Endothelial cell of umbilical vein (primary cell): ENCODE measurements around the gene HTR2B. TPM values are rescaled to one million over a fixed set of nuclear protein-coding genes. Genes with fewer than 3 reads are reported as not detected.

ENCODE experiments used
- BruUV-seq: library from RNA; stranded (reverse); fragments of 400-500 nt; replicated peaks from 2 replicates; lab custom pipeline; 2021; lab: Mats Ljungman, UMichigan
- CTCF ChIA-PET: fragments of 300-600, 350-600 bp; sonication (Branson Sonifier 250); formaldehyde crosslinking; loops from one replicate; lab custom pipeline; 2021; ENCODE audit warnings: antibody characterized with exemption, inconsistent platforms; lab: Charles Lee
- POLR2A ChIA-PET: fragments of 300-600, 350-600 bp; sonication (Branson Sonifier 250); formaldehyde crosslinking; loops from one replicate; lab custom pipeline; 2021; ENCODE audit warnings: antibody characterized with exemption, inconsistent platforms; lab: Charles Lee
- DNase-seq: peaks from one replicate; pipeline ENCODE4 v3.0.0-alpha.2; 2011; ENCODE audit warnings: low read depth, low spot score
- FAIRE-seq: peaks from 2 replicates; lab custom pipeline; 2011; peaks lifted over from hg19 to GRCh38; lab: Jason Lieb, UNC
- H2AFZ ChIP-seq: 2 replicates; pipeline ENCODE4 v1.6.0; 2012; ENCODE audit warnings: low read depth, low read length, control low read depth, inconsistent platforms
- H3K27ac ChIP-seq: 2 replicates; pipeline ENCODE4 v1.5.1; 2011; ENCODE audit warnings: low read depth, mild to moderate bottlenecking, control low read depth, low read length, moderate library complexity; ENCODE audit not compliant: insufficient read depth
- H3K27me3 ChIP-seq, 2 experiments: 2 replicates each; pipeline versions ENCODE4 v1.6.0 to v1.6.1; 2011; ENCODE audit warnings: low read length in 2 of 2, mixed read lengths in 1 of 2; ENCODE audit not compliant: control insufficient read depth in 2 of 2, insufficient read depth in 2 of 2
- H3K36me3 ChIP-seq, 2 experiments: 2 replicates in 1 of 2; 3 replicates in 1 of 2; pipeline ENCODE4 v1.5.1; 2011; ENCODE audit warnings: low read length in 2 of 2, mild to moderate bottlenecking in 1 of 2, moderate library complexity in 1 of 2; ENCODE audit not compliant: control insufficient read depth in 2 of 2, insufficient read depth in 2 of 2; ENCODE audit errors: extremely low read depth in 1 of 2
- H3K4me1 ChIP-seq: 3 replicates; pipeline ENCODE4 v1.5.1; 2011; ENCODE audit warnings: mild to moderate bottlenecking, low read length; ENCODE audit not compliant: control insufficient read depth, insufficient read depth; ENCODE audit errors: extremely low read depth
- H3K4me2 ChIP-seq: 2 replicates; pipeline ENCODE4 v1.6.1; 2011; ENCODE audit warnings: low read length, control low read depth, mixed read lengths; ENCODE audit not compliant: insufficient read depth
- H3K4me3 ChIP-seq, 3 experiments: fragments of 200-600 bp in 1 of 3; sonication (generic), shearing (Covaris generic) in 1 of 3; replicated peaks in 1 of 3; 2 replicates each; pipeline ENCODE4 v1.5.1; 2011 to 2016; ENCODE audit warnings: control low read depth in 3 of 3, low read length in 3 of 3, mild to moderate bottlenecking in 2 of 3, inconsistent platforms in 1 of 3, low read depth in 1 of 3, moderate library complexity in 1 of 3; ENCODE audit not compliant: insufficient read depth in 1 of 3
- H3K79me2 ChIP-seq: 2 replicates; pipeline ENCODE4 v1.6.0; 2012; ENCODE audit warnings: low read length, inconsistent platforms; ENCODE audit not compliant: control insufficient read depth, insufficient read depth
- H3K9ac ChIP-seq: replicated peaks from 2 replicates; pipeline ENCODE3; 2011; ENCODE audit warnings: low read length, control low read depth; ENCODE audit not compliant: insufficient read depth; ENCODE audit errors: extremely low read depth
- H3K9me1 ChIP-seq: replicated peaks from 3 replicates; pipeline ENCODE4 v1.6.0; 2011; ENCODE audit warnings: mild to moderate bottlenecking, low read length; ENCODE audit not compliant: control insufficient read depth, insufficient read depth; ENCODE audit errors: extremely low read depth
- H3K9me3 ChIP-seq: replicated peaks from 2 replicates; pipeline ENCODE4 v1.5.1; 2012; ENCODE audit warnings: low read length, inconsistent platforms; ENCODE audit not compliant: control insufficient read depth, insufficient read depth
- H4K20me1 ChIP-seq: replicated peaks from 2 replicates; pipeline ENCODE3; 2011; ENCODE audit warnings: mild to moderate bottlenecking, low read length; ENCODE audit not compliant: control insufficient read depth, insufficient read depth; ENCODE audit errors: extremely low read depth
- EZH2 ChIP-seq: IDR thresholded peaks from 2 replicates; pipeline ENCODE4 v1.6.1; 2012; ENCODE audit warnings: borderline replicate concordance, low read depth, mild to moderate bottlenecking, moderate library complexity, low read length, inconsistent platforms; ENCODE audit not compliant: severe bottlenecking
- FOS ChIP-seq: IDR thresholded peaks from 2 replicates; pipeline ENCODE4 v1.6.1; 2011; ENCODE audit warnings: mild to moderate bottlenecking, low read length, moderate library complexity, borderline replicate concordance; ENCODE audit not compliant: insufficient read depth
- GATA2 ChIP-seq: IDR thresholded peaks from 2 replicates; pipeline ENCODE4 v1.7.0; 2011; ENCODE audit warnings: low read depth, mild to moderate bottlenecking, moderate library complexity, mixed read lengths, low read length; ENCODE audit not compliant: insufficient read length, insufficient read depth
- JUN ChIP-seq: IDR thresholded peaks from 2 replicates; pipeline ENCODE4 v1.6.1; 2011; ENCODE audit warnings: borderline replicate concordance, low read depth; ENCODE audit not compliant: insufficient read length, insufficient read depth
- MYC ChIP-seq: IDR thresholded peaks from one replicate; pipeline ENCODE4 v1.6.1; 2011; ENCODE audit warnings: mild to moderate bottlenecking, low read depth, low read length
- POLR2A ChIP-seq: IDR thresholded peaks from 2 replicates; pipeline ENCODE4 v1.6.1; 2012; ENCODE audit warnings: low read depth, mild to moderate bottlenecking, control low read depth, low read length
- POLR2AphosphoS5 ChIP-seq: IDR thresholded peaks from 2 replicates; pipeline ENCODE4 v1.6.1; 2012; ENCODE audit warnings: low read depth, mild to moderate bottlenecking, control low read depth, low read length, moderate library complexity; ENCODE audit not compliant: insufficient read depth
- dilution Hi-C: fragments of 300-500 bp; cut with MboI; formaldehyde crosslinking; loops from one replicate; pipeline ENCODE4 v1.15.0; 2019; ENCODE audit warnings: low sequenced_read_pairs; ENCODE audit not compliant: extremely low pct_ligation_motif_present
- intact Hi-C: fragments of 100-400 bp; cut with micrococcal nuclease; formaldehyde crosslinking; loops from one replicate; pipeline ENCODE4 v1.10.0; 2022
- polyA plus RNA-seq, 4 experiments: library from polyadenylated mRNA; depleted of rRNA in 3 of 4; stranded (reverse) in 3 of 4; unstranded in 1 of 4; fragments of >200 nt; gene quantifications; 2 replicates each; pipeline versions ENCODE4 v1.2.1 to v1.2.3, GENCODE V29; 2011 to 2012; ENCODE audit warnings: missing spikeins in 1 of 4
- total RNA-seq: library from RNA; stranded (reverse); gene quantifications from 2 replicates; pipeline ENCODE4 v1.2.3, GENCODE V29; 2021
- TF ChIP-seq, protein P1 (sequence below), 2 donors: IDR thresholded peaks; 1 replicate in 1 of 2; 2 replicates in 1 of 2; pipeline ENCODE4 v1.5.1; 2011; ENCODE audit warnings: low read length in 2 of 2, mild to moderate bottlenecking in 2 of 2, moderate library complexity in 2 of 2, control low read depth in 1 of 2, inconsistent platforms in 1 of 2, low read depth in 1 of 2; ENCODE audit not compliant: insufficient read depth in 1 of 2; ENCODE audit errors: extremely low read depth in 1 of 2
- TF ChIP-seq, protein P2 (sequence below): IDR thresholded peaks from 2 replicates; pipeline ENCODE4 v1.6.1; 2011; ENCODE audit not compliant: insufficient read depth, insufficient read length

Gene HTR2B
- total and polyA plus RNA-seq, 2 donors (not counting 3 experiments of a cell fraction or from before 2014, with no cell fraction given) = 0.88 to 0.93 TPM

DNA sequence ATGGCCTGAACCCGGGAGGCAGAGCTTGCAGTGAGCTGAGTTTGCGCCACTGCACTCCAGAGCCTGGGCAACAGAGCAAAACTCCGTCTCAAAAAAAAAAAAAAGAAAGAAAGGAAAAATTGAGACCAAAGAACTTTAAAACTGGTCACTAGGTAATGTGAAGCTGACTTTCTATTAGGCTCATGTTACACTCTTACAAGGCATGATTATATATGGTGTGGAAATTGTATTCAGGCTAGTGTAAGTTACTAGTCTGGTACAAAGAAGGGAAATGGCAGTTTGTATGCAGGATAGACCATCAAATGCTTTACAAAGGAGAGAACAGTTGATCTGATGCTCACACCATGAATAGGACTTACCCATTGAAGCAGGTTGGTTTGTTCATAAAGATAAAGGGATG is 38.2 kb upstream of the HTR2B start:
- H3K27ac ChIP-seq = peak overlapping the region; percentile 86
- ChIA-PET POLR2A (no interaction called here), CTCF (interaction anchor here (1.3 kb wide), 2 partner anchors 31 to 52 kb away, joined by 4 to 8 read pairs; no protein-coding TSS in a partner anchor)
- H4K20me1 ChIP-seq = no peaks in the 10 kb centered on the region
- no peaks in the 10 kb centered on the region for H3K9me1 ChIP-seq
- no peaks in the 10 kb centered on the region for H3K27me3 ChIP-seq
- no peak overlapping the region for H3K4me2 ChIP-seq
- TF ChIP-seq, protein P1, sequence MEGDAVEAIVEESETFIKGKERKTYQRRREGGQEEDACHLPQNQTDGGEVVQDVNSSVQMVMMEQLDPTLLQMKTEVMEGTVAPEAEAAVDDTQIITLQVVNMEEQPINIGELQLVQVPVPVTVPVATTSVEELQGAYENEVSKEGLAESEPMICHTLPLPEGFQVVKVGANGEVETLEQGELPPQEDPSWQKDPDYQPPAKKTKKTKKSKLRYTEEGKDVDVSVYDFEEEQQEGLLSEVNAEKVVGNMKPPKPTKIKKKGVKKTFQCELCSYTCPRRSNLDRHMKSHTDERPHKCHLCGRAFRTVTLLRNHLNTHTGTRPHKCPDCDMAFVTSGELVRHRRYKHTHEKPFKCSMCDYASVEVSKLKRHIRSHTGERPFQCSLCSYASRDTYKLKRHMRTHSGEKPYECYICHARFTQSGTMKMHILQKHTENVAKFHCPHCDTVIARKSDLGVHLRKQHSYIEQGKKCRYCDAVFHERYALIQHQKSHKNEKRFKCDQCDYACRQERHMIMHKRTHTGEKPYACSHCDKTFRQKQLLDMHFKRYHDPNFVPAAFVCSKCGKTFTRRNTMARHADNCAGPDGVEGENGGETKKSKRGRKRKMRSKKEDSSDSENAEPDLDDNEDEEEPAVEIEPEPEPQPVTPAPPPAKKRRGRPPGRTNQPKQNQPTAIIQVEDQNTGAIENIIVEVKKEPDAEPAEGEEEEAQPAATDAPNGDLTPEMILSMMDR (IDR thresholded peaks at IDR 0.05; ENCODE audit: extremely low read depth in 1 of 2, insufficient read depth in 1 of 2, low read depth in 1 of 2, low read length in 2 of 2) = no peak
- TF ChIP-seq POLR2A (no peak), EZH2 (no peak), FOS (no peak), JUN (no peak), POLR2AphosphoS5 (no peak), MYC (no peak), GATA2 (no peak)
- TF ChIP-seq, protein P2, sequence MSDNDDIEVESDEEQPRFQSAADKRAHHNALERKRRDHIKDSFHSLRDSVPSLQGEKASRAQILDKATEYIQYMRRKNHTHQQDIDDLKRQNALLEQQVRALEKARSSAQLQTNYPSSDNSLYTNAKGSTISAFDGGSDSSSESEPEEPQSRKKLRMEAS = no peak
- H3K9ac ChIP-seq = no peak overlapping the region
- H3K79me2 ChIP-seq = no peaks in the 10 kb centered on the region
- H3K4me1 ChIP-seq = peaks cover 49% of the 10 kb centered on the region
- dilution Hi-C loops = no loop called here
- no peak overlapping the region for H2AFZ ChIP-seq
- no peak overlapping the region for H3K4me3 ChIP-seq
- no TSS peak for BruUV-seq
- peaks cover 5 to 14% of the 10 kb centered on the region in 2 experiments for H3K36me3 ChIP-seq
- H3K9me3 ChIP-seq = no peaks in the 10 kb centered on the region
- no peak for DNase-seq
- FAIRE-seq = no peak
- intact Hi-C loops = loop anchor here (2.0 kb wide), 2 partner anchors 30 to 40 kb away; no protein-coding TSS in a partner anchor
